IMR-90 (cell line): Measurements from ENCODE around the gene ITFG1. TPM values are rescaled to one million over a fixed set of nuclear protein-coding genes. Genes with fewer than 3 reads are reported as not detected.

Experiments
- ATAC-seq: fragments of 200-7000 bp; cut with Tn5 transposase; 2 replicates; pipeline ENCODE4 v1.9.1; 2020; ENCODE audit warnings: low read depth, mild to moderate bottlenecking, moderate library complexity
- BruUV-seq: library from RNA; stranded (reverse); fragments of 400-500 nt; replicated peaks from 2 replicates; lab custom pipeline; 2021; lab: Mats Ljungman, UMichigan
- CTCF ChIA-PET: fragments of 300-600 bp; formaldehyde crosslinking; extraction: SDS; loops from one replicate; lab custom pipeline; 2021; ENCODE audit warnings: antibody characterized with exemption; lab: Yijun Ruan, JAX
- POLR2A ChIA-PET: fragments of 300-600 bp; sonication (Branson Sonifier 250); formaldehyde crosslinking; loops from one replicate; lab custom pipeline; 2022; ENCODE audit warnings: antibody characterized with exemption; ENCODE audit not compliant: unreplicated experiment; lab: Charles Lee
- DNase-seq: peaks from one replicate; pipeline ENCODE4 v3.0.0; 2013
- H2AFZ ChIP-seq: replicated peaks from 2 replicates; pipeline ENCODE3; 2013; ENCODE audit warnings: low read length, mild to moderate bottlenecking; ENCODE audit not compliant: poor library complexity
- H2AK5ac ChIP-seq: 2 replicates; pipeline ENCODE4 v1.6.1; 2013; ENCODE audit warnings: low read depth, low read length, inconsistent platforms
- H2AK9ac ChIP-seq: replicated peaks from 2 replicates; pipeline ENCODE3; 2013; ENCODE audit warnings: mild to moderate bottlenecking, low read depth, low read length, moderate library complexity; ENCODE audit not compliant: poor library complexity
- H2BK120ac ChIP-seq: 2 replicates; pipeline ENCODE4 v1.6.1; 2013; ENCODE audit warnings: low read depth, low read length, inconsistent platforms
- H2BK15ac ChIP-seq: 3 replicates; pipeline ENCODE4 v1.6.1; 2013; ENCODE audit warnings: low read depth, low read length, inconsistent platforms
- H2BK20ac ChIP-seq: 2 replicates; pipeline ENCODE4 v1.6.1; 2013; ENCODE audit warnings: low read depth, mild to moderate bottlenecking, inconsistent platforms, low read length, moderate library complexity
- H2BK5ac ChIP-seq: 2 replicates; pipeline ENCODE4 v1.6.1; 2013; ENCODE audit warnings: mild to moderate bottlenecking, low read depth, low read length, inconsistent platforms; ENCODE audit not compliant: poor library complexity, severe bottlenecking
- H3K14ac ChIP-seq: replicated peaks from 2 replicates; pipeline ENCODE4 v1.6.1; 2013; ENCODE audit warnings: low read depth, low read length, inconsistent platforms
- H3K18ac ChIP-seq: 2 replicates; pipeline ENCODE4 v1.6.1; 2013; ENCODE audit warnings: low read depth, low read length, control low read depth
- H3K23ac ChIP-seq: 2 replicates; pipeline ENCODE4 v1.6.1; 2013; ENCODE audit warnings: low read depth, low read length, inconsistent platforms
- H3K27ac ChIP-seq: 2 replicates; pipeline ENCODE4 v1.5.1; 2013; ENCODE audit warnings: mild to moderate bottlenecking, control low read depth, low read length; ENCODE audit not compliant: insufficient read depth
- H3K27me3 ChIP-seq: 2 replicates; pipeline ENCODE4 v1.6.1; 2013; ENCODE audit warnings: low read length; ENCODE audit not compliant: control insufficient read depth, insufficient read depth
- H3K36me3 ChIP-seq: 2 replicates; pipeline ENCODE4 v1.6.1; 2013; ENCODE audit warnings: low read length, mixed read lengths; ENCODE audit not compliant: control insufficient read depth, insufficient read depth
- H3K4ac ChIP-seq: 2 replicates; pipeline ENCODE4 v1.6.1; 2013; ENCODE audit warnings: low read depth, low read length, inconsistent platforms
- H3K4me1 ChIP-seq: 2 replicates; pipeline ENCODE4 v1.6.1; 2013; ENCODE audit warnings: low read length, mixed read lengths; ENCODE audit not compliant: control insufficient read depth, insufficient read depth
- H3K4me2 ChIP-seq: 2 replicates; pipeline ENCODE4 v1.6.1; 2013; ENCODE audit warnings: low read depth, mild to moderate bottlenecking, control low read depth, low read length, moderate library complexity
- H3K4me3 ChIP-seq: 2 replicates; pipeline ENCODE4 v1.5.1; 2013; ENCODE audit warnings: low read depth, mild to moderate bottlenecking, control low read depth, low read length, moderate library complexity; ENCODE audit not compliant: insufficient read depth
- H3K56ac ChIP-seq: 2 replicates; pipeline ENCODE4 v1.6.1; 2013; ENCODE audit warnings: low read length, inconsistent platforms; ENCODE audit not compliant: insufficient read depth; ENCODE audit errors: extremely low read depth
- H3K79me1 ChIP-seq, 2 experiments: 2 replicates each; pipeline ENCODE4 v1.6.1; 2013; ENCODE audit warnings: low read length in 2 of 2, inconsistent platforms in 1 of 2, low read depth in 1 of 2
- H3K9ac ChIP-seq: 2 replicates; pipeline ENCODE4 v1.6.1; 2013; ENCODE audit warnings: low read depth, low read length, control low read depth
- H3K9me1 ChIP-seq: 2 replicates; pipeline ENCODE4 v1.6.1; 2013; ENCODE audit warnings: low read length, inconsistent platforms; ENCODE audit not compliant: insufficient read depth
- H3K9me3 ChIP-seq: 2 replicates; pipeline ENCODE4 v1.6.1; 2013; ENCODE audit warnings: low read length; ENCODE audit not compliant: control insufficient read depth, insufficient read depth
- H4K20me1 ChIP-seq: 2 replicates; pipeline ENCODE4 v1.6.1; 2013; ENCODE audit warnings: low read length, inconsistent platforms; ENCODE audit not compliant: insufficient read depth
- H4K5ac ChIP-seq: 2 replicates; pipeline ENCODE4 v1.6.1; 2013; ENCODE audit warnings: mild to moderate bottlenecking, low read depth, low read length, control low read depth
- H4K8ac ChIP-seq, 2 experiments: 2 replicates each; pipeline ENCODE4 v1.6.1; 2013; ENCODE audit warnings: low read depth in 2 of 2, low read length in 2 of 2, control low read depth in 1 of 2, inconsistent platforms in 1 of 2
- H4K91ac ChIP-seq: 2 replicates; pipeline ENCODE4 v1.6.1; 2013; ENCODE audit warnings: low read depth, low read length, inconsistent platforms; ENCODE audit not compliant: insufficient read depth
- CHD1 ChIP-seq: IDR thresholded peaks from 2 replicates; pipeline ENCODE4 v1.6.1; 2012; ENCODE audit warnings: low read depth, low read length, improper control_type of control experiment
- MXI1 ChIP-seq: IDR thresholded peaks from 2 replicates; pipeline ENCODE4 v1.6.1; 2012; ENCODE audit warnings: low read depth, mild to moderate bottlenecking, low read length, moderate library complexity, borderline replicate concordance
- WGBS, 2 experiments: methylation state at CpG; one replicate each; pipeline versions ENCODE4 v1.1.5 to v1.1.7; 2013; ENCODE audit warnings: missing lambda C conversion rate in 2 of 2; ENCODE audit not compliant: insufficient read length in 1 of 2; ENCODE audit errors: extremely low coverage in 2 of 2; 5-methylcytosine and 5-hydroxymethylcytosine counted together
- dilution Hi-C: fragments of 300-500 bp; cut with HindIII; formaldehyde crosslinking; loops from one replicate; pipeline ENCODE4 v1.14.3; 2018; ENCODE audit warnings: low sequenced_read_pairs; ENCODE audit not compliant: unreplicated experiment
- in situ Hi-C: fragments of 300-500 bp; cut with MboI; formaldehyde crosslinking; loops from 3 replicates; pipeline ENCODE4 v1.14.3; 2019; ENCODE audit warnings: low sequenced_read_pairs, inconsistent platforms, mixed read lengths
- intact Hi-C: fragments of 100-400 bp; cut with micrococcal nuclease; formaldehyde crosslinking; loops from 2 replicates; pipeline ENCODE4 v1.10.0; 2022
- microRNA-seq, 2 experiments: library from miRNA; stranded (forward) in 1 of 2; unstranded in 1 of 2; fragments of 10-50 nt in 1 of 2; fragments of <30 nt in 1 of 2; gene quantifications in 1 of 2; microRNA quantifications in 1 of 2; one replicate each; pipeline versions ENCODE3 to v1.1.0; 2013 to 2020; ENCODE audit not compliant: insufficient read depth in 1 of 2, insufficient read length in 1 of 2, unreplicated experiment in 1 of 2
- polyA plus RNA-seq, 3 experiments: library from polyadenylated mRNA; depleted of rRNA; stranded (reverse); fragments of >200 nt; gene quantifications; 2 replicates each; pipeline ENCODE4 v1.2.3, GENCODE V29; 2012; ENCODE audit warnings: low replicate concordance in 1 of 3
- small RNA-seq, 5 experiments: library from RNA; depleted of rRNA; stranded (forward); fragments of <200 nt; gene quantifications; one replicate each; pipeline ENCODE3, GENCODE V24; 2012
- total RNA-seq: library from RNA; depleted of rRNA; stranded (reverse); fragments of >200 nt; gene quantifications from 2 replicates; pipeline ENCODE4 v1.2.3, GENCODE V29; 2012; rRNA removed

ITFG1 gene
- total and polyA plus RNA-seq, 2 of the 4 experiments (the other 2 are of a cell fraction) = 54.3 to 60.4 TPM

DNA sequence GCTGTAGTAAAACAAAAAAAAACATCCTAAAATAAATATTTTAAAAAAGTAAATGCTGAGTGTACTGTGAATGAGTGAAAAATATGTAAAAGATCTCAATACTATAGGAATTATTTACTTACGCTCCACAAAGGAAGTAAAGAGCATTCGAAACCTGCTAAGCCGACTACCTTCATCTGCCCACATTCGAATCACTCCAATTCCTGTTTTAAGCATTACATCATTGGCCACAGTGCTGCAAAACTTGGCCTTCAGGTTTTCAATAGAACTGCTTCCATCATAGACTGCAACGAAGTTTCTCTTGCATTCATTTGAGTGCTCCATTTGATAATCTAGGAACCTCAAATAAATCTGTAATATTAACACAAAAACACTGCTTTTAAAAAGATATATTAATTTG is 351.5 kb downstream of the ITFG1 start:
- peaks cover 1% of the 10 kb centered on the region; the same call in 1 of the 2 replicates for H3K36me3 ChIP-seq
- H3K4me1 ChIP-seq = no peaks in the 10 kb centered on the region
- H3K9me1 ChIP-seq = no peaks in the 10 kb centered on the region
- no peak overlapping the region for H3K14ac ChIP-seq
- no peak overlapping the region for H2AK5ac ChIP-seq
- H4K20me1 ChIP-seq = no peaks in the 10 kb centered on the region
- H3K4me3 ChIP-seq = no peak overlapping the region
- no peak overlapping the region for H4K5ac ChIP-seq
- no peak overlapping the region for H2BK15ac ChIP-seq
- ATAC-seq = no peak
- H3K27ac ChIP-seq = no peak overlapping the region
- in situ Hi-C loops = no loop called here
- no peak overlapping the region for H3K4me2 ChIP-seq
- POLR2A ChIA-PET = no interaction called here
- intact Hi-C loops = no loop called here
- TF ChIP-seq CHD1 (no peak), MXI1 (no peak)
- no peak overlapping the region for H4K91ac ChIP-seq
- H3K4ac ChIP-seq = no peak overlapping the region
- H3K18ac ChIP-seq = no peak overlapping the region
- no peak overlapping the region for H3K56ac ChIP-seq
- no peaks in the 10 kb centered on the region for H3K27me3 ChIP-seq
- BruUV-seq = no TSS peak
- H2AFZ ChIP-seq = no peak overlapping the region
- no peak overlapping the region for H2BK120ac ChIP-seq
- no peaks in the 10 kb centered on the region for H3K79me1 ChIP-seq
- DNase-seq = no peak
- no peak overlapping the region for H3K23ac ChIP-seq
- no peaks in the 10 kb centered on the region for H3K9me3 ChIP-seq
- dilution Hi-C loops = no loop called here
- H4K8ac ChIP-seq = no peak overlapping the region
- H2AK9ac ChIP-seq = no peak overlapping the region
- CTCF ChIA-PET = interaction anchor here (1.1 kb wide), 1 partner anchor 87 kb away, joined by 3 read pairs; no protein-coding TSS in a partner anchor
- H2BK20ac ChIP-seq = no peak overlapping the region
- H3K9ac ChIP-seq = no peak overlapping the region
- 93% methylated on average over 2 of the region's 5 CpGs; no CpG with 5 or more reads in 1 of the 2 experiments for whole genome bisulfite sequencing, 2 experiments
- H2BK5ac ChIP-seq = no peak overlapping the region

Small RNA genes within 50 kb of the gene (microRNA-seq; reads per million reads assigned to microRNA genes)
- not detected for gene RF00019 (ENCODE audit: insufficient read depth, insufficient read length)
- gene RNA5SP425 (ENCODE audit: insufficient read depth, insufficient read length) = not detected

Small RNA genes within 50 kb of the gene (small RNA-seq; reads per million reads assigned to genes)
- gene RF00019 = 0 reads per million in 5 experiments
- 0 reads per million in 5 experiments for gene RNA5SP425

Other genes starting within 250 kb of the ITFG1 start
- 58.6 and 60.0 TPM in 2 replicates for gene PHKB, start 268 bp upstream of the ITFG1 start, total RNA-seq
- 20.7 and 24.2 TPM in 2 replicates for gene PHKB, start 268 bp upstream of the ITFG1 start, polyA plus RNA-seq (2012; rRNA removed)